Germinal center (tissue), 1 donor: ENCODE measurements around the gene CENPX.

Source experiments
- DNase-seq: peaks from one replicate; pipeline ENCODE4 v3.0.0; 2012; ENCODE audit warnings: mixed read lengths, low spot score

CENPX gene

GRCh38 chr17:82022310-82022980 lies at the start of gene CENPX:
Gene CENPX (minus strand): TSS chr17:82022878. CDS start chr17:82022861, 17 bp downstream.
- no peak for DNase-seq

- DNase-seq = no peak
Measured at GRCh38 chr17:82070611-82071010, 47.9 kb upstream of the CENPX start.

DNA sequence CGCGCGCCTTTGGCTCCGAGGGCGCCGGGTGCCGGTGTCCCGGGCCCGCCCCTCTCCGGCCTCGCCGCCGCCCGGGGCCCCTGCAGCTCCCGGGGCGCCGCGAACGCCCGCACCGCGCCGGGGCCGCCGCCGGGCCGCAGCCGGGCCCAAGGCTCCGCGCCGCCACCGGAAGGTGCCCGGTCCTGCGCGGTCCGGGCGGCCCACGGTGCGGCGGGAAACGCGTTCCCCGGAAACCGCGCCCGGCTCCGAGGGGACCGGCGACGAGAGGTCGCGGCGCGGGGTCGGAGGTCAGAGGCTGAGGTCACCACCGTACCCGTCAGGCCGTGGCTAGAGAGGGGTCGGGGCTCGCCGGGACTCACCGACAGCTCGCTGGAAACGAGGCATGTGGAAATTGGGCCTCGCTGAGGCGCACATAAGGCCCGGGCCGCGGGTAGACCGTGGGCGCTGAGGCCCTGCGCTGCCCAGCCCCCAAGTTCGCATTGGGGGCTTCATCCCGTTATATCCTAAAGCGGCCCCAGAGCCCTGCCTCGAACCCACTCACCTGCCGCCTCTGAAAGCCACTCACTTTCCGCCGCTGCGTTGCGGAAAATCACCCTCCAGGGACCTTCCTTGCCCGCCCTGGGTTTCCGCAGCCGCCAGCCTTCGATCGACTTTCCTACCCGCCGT lies 43.1 kb upstream of the CENPX start, which contains the start of gene DUS1L:
Gene DUS1L, minus strand, starts transcription at position 167 of the 666 bp plus-strand sequence. CDS start 745 bp downstream, outside the sequence.
- peak; percentile 84 for DNase-seq

DNA sequence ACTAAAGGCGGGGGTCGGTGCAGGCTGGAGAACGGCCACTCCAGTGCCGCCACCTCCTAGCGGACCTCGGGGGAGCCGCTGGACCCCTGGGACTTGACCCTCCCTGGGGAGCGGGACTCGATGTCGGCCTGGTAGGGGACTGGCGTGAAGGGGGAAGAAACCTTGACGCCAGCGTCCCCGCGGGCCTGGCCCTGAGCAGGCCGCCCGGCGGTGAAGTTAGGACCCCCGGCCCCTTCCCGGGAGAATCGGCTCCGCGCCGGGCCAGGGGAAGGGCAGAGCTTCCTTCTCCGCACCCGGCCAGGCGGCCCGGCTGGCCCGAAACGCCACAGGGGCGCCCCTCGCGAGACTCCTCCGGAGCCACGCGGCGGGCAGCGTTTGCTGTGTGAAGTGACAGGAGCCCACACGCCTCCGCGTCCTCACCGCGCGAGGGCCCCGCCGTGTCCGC lies 42.5 kb upstream of the CENPX start:
- DNase-seq = no peak

DNA sequence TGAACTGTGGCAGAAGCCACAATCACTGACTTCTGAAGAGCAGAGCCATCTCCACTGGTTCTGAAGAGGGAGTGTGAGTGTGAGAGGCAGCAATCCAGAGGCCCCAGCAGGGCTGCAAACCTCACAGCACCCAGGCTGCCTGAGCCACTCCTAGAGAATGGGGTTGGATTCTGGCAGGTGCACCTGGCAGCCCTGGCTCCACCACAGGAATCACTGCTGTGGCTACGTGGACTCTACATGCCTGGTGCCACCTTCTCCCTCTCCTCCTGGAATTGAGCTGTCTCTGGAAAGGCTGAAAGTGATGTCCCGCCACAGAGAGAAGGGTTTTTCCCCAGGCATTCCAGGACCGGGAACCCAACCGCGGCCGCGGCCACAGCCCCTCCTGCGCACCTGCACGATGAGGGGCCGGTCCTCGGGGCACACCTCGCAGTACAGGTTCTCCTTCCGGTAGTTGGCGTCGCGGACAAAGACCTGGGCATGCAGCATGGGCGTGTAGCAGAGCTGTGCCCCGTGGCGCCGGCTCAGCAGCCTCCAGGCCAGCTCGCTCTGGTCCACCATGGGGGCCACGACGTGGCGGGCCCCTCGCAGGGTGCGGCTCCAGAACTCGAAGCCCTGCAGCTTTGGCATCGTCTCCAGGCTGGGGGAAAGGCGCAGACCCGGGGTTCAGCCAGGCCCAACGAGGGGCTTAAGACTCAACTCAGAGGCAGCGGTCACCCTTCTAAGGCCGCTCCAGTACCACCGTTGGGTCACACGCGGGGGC lies 41.9 kb upstream of the CENPX start:
- peak; percentile 33 for DNase-seq

DNA sequence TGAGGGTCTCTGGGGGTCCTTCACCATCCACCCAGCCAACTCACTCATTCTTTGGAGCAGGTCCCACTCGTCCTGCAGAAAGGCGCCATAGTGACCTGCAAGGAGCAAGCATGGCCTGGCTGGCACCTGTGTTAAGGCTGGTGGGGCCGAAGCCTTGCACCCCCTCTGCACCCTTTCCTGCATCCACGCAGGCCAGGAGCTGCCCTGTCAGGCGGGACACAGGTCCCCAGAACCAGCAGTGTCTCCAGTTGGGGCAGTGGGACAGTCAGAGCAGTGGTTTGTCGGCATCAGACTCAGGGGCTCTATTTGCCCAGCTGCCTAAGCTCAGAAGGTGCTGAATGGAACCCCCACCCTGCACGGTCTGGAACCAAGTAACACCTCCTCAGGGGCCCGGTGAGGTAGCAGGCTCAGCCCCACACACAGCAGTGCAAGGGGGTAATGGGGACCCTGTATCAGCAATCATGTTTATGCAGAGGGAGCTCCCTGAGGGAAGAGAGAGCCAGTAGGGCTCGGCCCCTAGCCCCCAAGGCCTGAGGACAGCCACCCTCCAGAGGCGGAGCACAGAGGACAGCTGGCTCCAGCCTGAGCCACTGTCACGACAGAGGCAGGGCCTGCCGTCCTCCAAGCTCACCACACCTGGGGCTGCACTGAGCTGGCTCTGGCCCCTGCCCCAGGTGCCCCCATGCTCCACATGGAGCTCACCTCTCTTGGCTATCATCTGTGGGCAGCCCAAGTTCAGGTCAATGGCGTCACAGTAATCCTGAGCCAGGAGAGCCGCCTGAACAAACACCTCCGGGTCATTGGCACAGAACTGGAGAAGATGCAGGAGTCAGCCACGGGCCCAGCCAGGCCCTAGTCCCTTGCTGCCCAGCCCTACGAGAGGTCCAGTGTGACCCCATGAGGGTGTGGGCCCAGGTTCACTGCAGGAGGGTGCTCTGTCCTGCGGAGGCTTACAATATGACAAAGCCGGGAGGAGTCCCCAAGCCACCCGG lies 41.0 kb upstream of the CENPX start:
- no peak for DNase-seq

- DNase-seq = no peak
Measured at GRCh38 chr17:82062984-82063368, 40.3 kb upstream of the CENPX start.

DNA sequence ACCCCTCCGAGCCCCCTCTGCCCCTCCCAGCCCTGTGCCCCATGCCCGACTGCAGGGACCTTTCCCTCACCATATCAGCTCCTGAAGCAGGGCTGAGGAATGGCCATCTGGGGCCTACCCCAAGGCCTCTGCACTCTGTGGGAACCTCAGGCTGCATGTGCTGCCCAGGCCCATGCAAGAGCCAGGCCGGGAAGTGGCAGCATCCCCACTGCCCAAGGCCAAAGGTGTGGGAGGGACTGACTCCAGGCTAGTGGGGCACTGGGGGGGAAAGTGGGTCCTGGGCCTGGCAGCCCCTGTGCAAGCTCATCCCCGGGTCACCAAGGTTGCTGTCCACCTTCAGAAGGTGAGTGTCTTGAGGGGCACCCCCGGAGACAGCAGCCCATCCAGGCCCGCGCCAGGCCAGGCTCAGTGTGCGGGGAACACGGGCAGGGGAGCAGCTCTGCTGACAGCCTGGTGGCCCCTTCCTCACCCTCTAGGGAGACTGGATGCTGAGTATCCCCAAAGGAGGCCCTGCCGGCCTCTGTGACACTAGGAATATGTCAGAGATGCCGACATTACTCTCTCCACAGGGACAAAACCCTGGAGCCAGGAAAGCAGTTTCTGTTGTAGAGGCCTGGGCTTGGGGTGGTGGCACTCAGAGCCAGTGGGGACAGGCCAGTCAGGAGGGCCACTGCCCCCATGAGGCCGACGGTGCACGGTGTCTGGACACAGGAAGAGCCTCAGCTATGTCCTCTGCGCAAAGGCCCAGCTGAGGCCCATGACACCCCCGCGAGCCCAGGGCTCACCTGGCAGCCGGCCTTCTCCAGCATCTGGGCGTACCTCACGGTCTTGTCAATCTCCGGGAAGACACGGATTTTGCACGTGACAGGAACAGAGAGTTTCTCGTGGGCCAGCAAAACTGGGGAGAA lies 39.7 kb upstream of the CENPX start:
- DNase-seq = no peak

- DNase-seq = no peak
Measured at GRCh38 chr17:82061047-82061925, 38.6 kb upstream of the CENPX start.

- DNase-seq = no peak
Measured at GRCh38 chr17:82060614-82061013, 37.9 kb upstream of the CENPX start.

GRCh38 chr17:82060001-82060380 lies 37.3 kb upstream of the CENPX start:
- no peak for DNase-seq

GRCh38 chr17:82059272-82060000 lies 36.8 kb upstream of the CENPX start:
- DNase-seq = no peak

DNA sequence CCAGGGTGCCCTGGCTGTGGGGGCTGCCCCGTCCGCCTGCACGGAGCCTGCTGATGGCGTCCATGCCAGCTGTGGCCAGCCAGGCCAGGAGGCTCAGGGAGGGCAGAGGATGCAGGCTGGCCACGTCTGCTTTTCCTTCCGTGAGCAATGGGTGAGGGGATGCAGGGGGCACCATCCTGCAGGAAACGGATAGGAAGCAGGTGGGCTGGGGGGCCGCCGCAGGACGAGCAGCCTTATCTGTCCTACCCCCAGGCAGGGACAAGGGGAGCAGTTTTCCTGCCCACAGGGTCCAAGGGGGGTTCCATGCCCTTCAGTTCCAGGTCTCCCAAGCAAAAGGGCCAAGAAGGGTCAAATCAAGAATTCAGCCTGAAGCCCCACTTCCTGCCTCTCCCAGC lies 36.2 kb upstream of the CENPX start:
- DNase-seq = no peak

- DNase-seq = no peak
Measured at GRCh38 chr17:82058230-82058854, 35.7 kb upstream of the CENPX start.

DNA sequence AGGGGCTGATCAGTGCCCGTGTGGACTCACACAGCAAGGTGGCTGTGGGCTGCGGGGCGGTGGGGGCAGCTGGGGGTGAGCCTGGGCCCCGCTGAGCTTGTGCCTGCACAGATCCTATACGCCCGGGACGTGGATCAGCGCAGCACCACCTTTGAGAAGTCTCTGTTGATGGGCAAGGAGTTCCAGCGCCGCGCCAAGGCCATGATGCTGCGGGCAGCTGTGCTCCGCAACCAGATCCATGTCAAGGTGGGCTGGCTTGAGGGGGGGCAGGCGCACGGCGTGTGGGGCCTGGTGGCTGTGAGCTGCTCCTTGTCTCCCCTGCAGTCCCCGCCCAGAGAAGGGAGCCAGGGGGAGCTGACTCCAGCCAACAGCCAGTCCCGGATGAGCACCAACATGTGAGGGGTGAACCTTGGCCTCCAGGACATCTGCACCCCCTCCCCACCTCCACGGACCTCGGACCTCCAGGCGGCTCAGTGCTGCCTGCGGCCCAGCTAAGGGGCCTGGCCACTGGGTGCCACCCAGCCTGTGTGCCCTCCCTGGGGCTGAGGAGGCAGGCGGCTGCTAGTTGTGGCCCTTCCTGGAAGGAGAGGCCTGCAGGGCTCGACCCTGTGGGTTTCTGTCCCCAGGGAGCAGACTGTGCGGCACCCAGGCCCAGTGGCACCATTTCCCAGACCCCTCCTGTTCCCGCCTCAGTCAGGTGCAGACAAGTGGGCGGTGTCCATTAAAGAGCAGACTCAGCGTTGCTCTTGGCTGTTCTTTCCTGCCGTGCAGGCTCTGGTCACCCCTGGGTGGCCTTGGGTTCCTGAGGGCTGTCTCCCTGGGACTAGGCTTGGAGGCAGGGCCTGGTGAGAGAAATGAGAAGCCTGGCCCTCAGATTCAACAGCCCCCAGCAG lies 34.3 kb upstream of the CENPX start:
- DNase-seq = no peak

DNA sequence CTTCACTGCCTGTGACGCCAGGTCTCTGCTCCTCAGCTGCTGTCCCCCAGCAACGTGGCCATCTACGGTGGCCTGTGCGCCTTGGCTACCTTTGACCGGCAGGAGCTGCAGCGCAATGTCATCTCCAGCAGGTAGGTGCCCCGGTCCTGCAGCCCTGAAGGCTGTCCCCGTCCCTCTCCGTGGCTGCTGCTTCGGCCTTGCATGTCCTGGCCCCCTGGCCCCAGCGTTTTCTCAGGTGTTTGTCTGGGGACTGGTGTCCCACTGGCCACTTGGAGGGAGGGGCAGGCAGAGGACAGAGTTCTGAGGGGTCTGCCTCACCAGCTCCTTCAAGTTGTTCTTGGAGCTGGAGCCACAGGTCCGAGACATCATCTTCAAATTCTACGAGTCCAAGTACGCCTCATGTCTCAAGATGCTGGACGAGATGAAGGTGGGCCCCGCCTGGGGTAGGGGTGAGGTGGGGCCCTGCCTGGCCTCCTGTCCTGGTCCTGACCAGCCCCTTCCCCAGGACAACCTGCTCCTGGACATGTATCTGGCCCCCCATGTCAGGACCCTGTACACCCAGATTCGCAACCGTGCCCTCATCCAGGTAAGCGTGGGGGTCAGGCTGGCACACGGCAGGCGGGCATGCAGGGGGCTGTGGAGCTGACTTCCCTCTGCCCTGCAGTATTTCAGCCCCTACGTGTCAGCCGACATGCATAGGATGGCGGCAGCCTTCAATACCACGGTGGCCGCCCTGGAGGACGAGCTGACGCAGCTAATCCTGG lies 33.5 kb upstream of the CENPX start:
- DNase-seq = no peak
